Tibial nerve (tissue), 4 donors: ENCODE results near the gene AURKAIP1. TPM values are rescaled to one million over a fixed set of nuclear protein-coding genes. Genes with fewer than 3 reads are reported as not detected.

Experiments used
- DNase-seq, 2 donors: peaks; one replicate each; pipeline ENCODE4 v3.0.0-alpha.2; 2019; ENCODE audit warnings: low spot score in 2 of 2
- H3K27ac ChIP-seq, 4 donors: fragments of 200-600 bp; sonication (generic) in 3 of 4; one replicate each; pipeline ENCODE4 v1.5.1; 2017 to 2019; ENCODE audit warnings: mild to moderate bottlenecking in 1 of 4
- H3K27me3 ChIP-seq, 2 donors: fragments of 200-600 bp; sonication (generic) in 1 of 2; one replicate each; pipeline versions ENCODE4 v1.5.1 to v1.6.0; 2017 to 2019
- H3K36me3 ChIP-seq, 3 donors: fragments of 200-600 bp; sonication (generic); one replicate each; pipeline ENCODE4 v1.5.1; 2018 to 2019
- H3K4me1 ChIP-seq, 4 donors: fragments of 200-600 bp; sonication (generic) in 3 of 4; one replicate each; pipeline ENCODE4 v1.5.1; 2017 to 2019
- H3K4me3 ChIP-seq, 4 donors: fragments of 200-600 bp; sonication (generic) in 3 of 4; one replicate each; pipeline ENCODE4 v1.5.1; 2017 to 2019; ENCODE audit warnings: mild to moderate bottlenecking in 1 of 4, moderate library complexity in 1 of 4
- H3K9me3 ChIP-seq, 4 donors: fragments of 200-600 bp; sonication (generic) in 3 of 4; one replicate each; pipeline ENCODE4 v1.5.1; 2017 to 2019
- CTCF ChIP-seq, 5 experiments: fragments of 200-600 bp in 3 of 5; fragments of 450-650 bp in 2 of 5; sonication (generic) in 3 of 5; IDR thresholded peaks; one replicate each; pipeline ENCODE4 v1.5.1; 2016 to 2019; ENCODE audit warnings: antibody characterized with exemption in 5 of 5, mild to moderate bottlenecking in 3 of 5, moderate library complexity in 2 of 5
- EP300 ChIP-seq, 2 donors: sonication (generic); formaldehyde crosslinking; IDR thresholded peaks; one replicate each; pipeline ENCODE4 v1.6.1; 2017; ENCODE audit warnings: antibody characterized with exemption in 2 of 2, mild to moderate bottlenecking in 1 of 2
- POLR2A ChIP-seq, 2 donors: fragments of 450-650 bp; IDR thresholded peaks; one replicate each; pipeline ENCODE4 v1.6.1; 2017; ENCODE audit warnings: antibody characterized with exemption in 2 of 2, mild to moderate bottlenecking in 2 of 2, moderate library complexity in 2 of 2
- WGBS, 2 donors: methylation state at CpG; one replicate each; pipeline ENCODE4 v1.1.5; 2018; 5-methylcytosine and 5-hydroxymethylcytosine counted together
- total RNA-seq, 4 donors: library from RNA; depleted of rRNA; stranded (reverse); fragments of >200 nt; gene quantifications; one replicate each; pipeline ENCODE4 v1.1.0, GENCODE V29; 2016

The AURKAIP1 gene
- total RNA-seq, 4 donors from 2014 or later: 63.9 to 128 (median 105) TPM

DNA sequence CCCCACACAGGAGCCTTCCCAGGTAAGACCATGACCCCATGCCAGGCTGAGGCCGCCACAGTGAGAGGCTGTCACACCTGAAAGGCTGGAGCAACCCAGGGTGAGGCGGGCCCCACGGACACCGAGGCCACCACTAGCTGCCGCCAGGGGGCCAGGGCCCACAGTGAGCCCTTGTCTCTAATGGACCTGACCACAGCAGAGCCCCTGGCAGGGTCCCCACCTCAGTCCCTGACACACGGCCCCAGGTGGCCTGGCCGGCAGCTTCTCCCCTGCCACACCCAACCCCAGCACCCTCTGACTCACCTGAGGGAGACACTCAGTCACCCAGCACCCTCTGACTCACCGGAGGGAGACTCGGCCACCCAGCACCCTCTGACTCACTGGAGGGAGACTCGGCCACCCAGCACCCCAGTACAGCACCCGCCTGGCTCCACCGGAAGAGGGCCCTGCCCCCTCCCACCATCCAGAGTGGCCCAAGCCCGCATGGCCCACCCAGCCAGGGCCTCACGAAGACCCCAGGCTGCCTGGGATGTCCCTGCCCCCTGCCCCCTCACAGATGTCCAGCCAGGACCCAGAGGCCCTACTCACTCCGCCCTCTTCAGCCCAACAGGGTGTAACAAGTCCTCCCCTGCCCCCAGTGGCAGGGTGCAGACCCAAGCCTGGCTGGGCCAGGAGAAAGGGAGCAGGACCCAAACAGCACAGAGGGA, 30.2 kb downstream of the AURKAIP1 start:
- H3K36me3 ChIP-seq: peaks cover 0 to 25% (median 0%) of the 10 kb centered on the region in 3 donors
- TF ChIP-seq EP300 (IDR thresholded peaks at IDR 0.05) (no peak), CTCF (IDR thresholded peaks at IDR 0.05) (peak in 3 of 5 experiments; percentile 13 to 30 (median 20))
- H3K9me3 ChIP-seq: no peaks in the 10 kb centered on the region
- no peaks in the 10 kb centered on the region for H3K27me3 ChIP-seq
- H3K4me1 ChIP-seq: peaks cover 0 to 63% (median 45%) of the 10 kb centered on the region in 4 donors
- DNase-seq: no peak
- 63 to 80% methylated on average over 3 to 12 of the region's 15 CpGs for WGBS, 2 donors
- peak overlapping the region in 3 of 4 donors; percentile 60 to 91 (median 72) for H3K27ac ChIP-seq
- H3K4me3 ChIP-seq: peak overlapping the region in 1 of 4 donors; percentile 19

DNA sequence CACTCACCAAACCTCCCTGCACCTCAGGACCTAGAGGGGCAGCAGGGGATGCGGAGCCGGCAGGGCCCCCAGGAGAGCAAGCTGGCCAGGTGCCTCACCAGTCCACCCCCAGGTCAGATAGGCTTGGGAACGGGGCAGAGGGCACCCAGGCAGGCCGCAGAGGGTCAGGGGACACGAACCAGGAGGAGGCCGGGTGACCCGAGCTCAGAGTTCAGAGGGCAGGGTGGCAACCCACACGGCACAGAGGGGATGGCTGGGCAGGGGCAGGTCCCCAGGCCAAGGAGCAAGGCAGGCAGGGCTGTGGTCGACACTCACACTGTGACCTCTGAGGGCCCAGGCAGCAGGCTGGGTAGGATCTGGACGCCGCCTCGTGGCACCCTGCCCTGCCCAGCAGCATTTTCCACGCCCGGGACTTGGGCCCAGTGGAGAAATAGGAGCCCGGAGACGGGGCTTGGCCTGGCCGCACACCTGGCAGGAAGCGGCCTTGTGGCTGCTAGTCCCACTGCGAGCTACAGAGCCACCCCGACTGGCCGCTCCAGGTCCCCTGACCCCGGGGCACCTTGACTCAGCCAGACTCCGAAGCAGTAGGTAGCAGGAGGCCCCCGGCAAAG, 31.1 kb downstream of the AURKAIP1 start:
- no peak for DNase-seq
- no peak overlapping the region for H3K4me3 ChIP-seq
- H3K4me1 ChIP-seq: peaks cover 0 to 63% (median 45%) of the 10 kb centered on the region in 4 donors
- no peaks in the 10 kb centered on the region for H3K9me3 ChIP-seq
- peak overlapping the region in 3 of 4 donors; percentile 60 to 91 (median 72) for H3K27ac ChIP-seq
- WGBS, 2 donors: 75 to 83% methylated on average over 8 to 16 of the region's 24 CpGs
- peaks cover 0 to 34% (median 3%) of the 10 kb centered on the region in 3 donors for H3K36me3 ChIP-seq
- no peaks in the 10 kb centered on the region for H3K27me3 ChIP-seq
- TF ChIP-seq POLR2A (IDR thresholded peaks at IDR 0.05) (no peak), EP300 (IDR thresholded peaks at IDR 0.05) (no peak), CTCF (IDR thresholded peaks at IDR 0.05) (no peak)

- Histone ChIP-seq H3K4me3 (no peak overlapping the region), H3K36me3 (peaks cover 0 to 46% (median 14%) of the 10 kb centered on the region in 3 donors)
These were observed 32.4 kb downstream of the AURKAIP1 start for GRCh38 chr1:1342584-1343115.

GRCh38 chr1:1342061-1342562, 32.9 kb downstream of the AURKAIP1 start:
- no peak overlapping the region for H3K4me3 ChIP-seq
- H3K36me3 ChIP-seq: peaks cover 0 to 52% (median 15%) of the 10 kb centered on the region in 3 donors
- WGBS, 2 donors: 82 to 90% methylated on average over 9 to 27 of the region's 28 CpGs
- no peak for DNase-seq
- TF ChIP-seq EP300 (IDR thresholded peaks at IDR 0.05) (no peak), CTCF (IDR thresholded peaks at IDR 0.05) (no peak), POLR2A (IDR thresholded peaks at IDR 0.05) (no peak)
- H3K27ac ChIP-seq: no peak overlapping the region
- peaks cover 0 to 49% (median 31%) of the 10 kb centered on the region in 4 donors for H3K4me1 ChIP-seq
- no peaks in the 10 kb centered on the region for H3K9me3 ChIP-seq
- no peaks in the 10 kb centered on the region for H3K27me3 ChIP-seq

More at GRCh38 chr1:1342584-1343115, 32.4 kb downstream of the AURKAIP1 start:
- peak overlapping the region in 1 of 4 donors; percentile 27 for H3K27ac ChIP-seq
- no peaks in the 10 kb centered on the region for H3K9me3 ChIP-seq
- DNase-seq: no peak
- TF ChIP-seq EP300 (IDR thresholded peaks at IDR 0.05) (no peak), POLR2A (IDR thresholded peaks at IDR 0.05) (no peak), CTCF (IDR thresholded peaks at IDR 0.05) (no peak)
- WGBS, 2 donors: 71 to 83% methylated on average over 16 to 17 of the region's 18 CpGs
- no peaks in the 10 kb centered on the region for H3K27me3 ChIP-seq
- peaks cover 0 to 55% (median 37%) of the 10 kb centered on the region in 4 donors for H3K4me1 ChIP-seq
